Hepatocyte (in vitro differentiated cells): ENCODE results near the gene LNX2. TPM values are rescaled to one million over a fixed set of nuclear protein-coding genes. Genes with fewer than 3 reads are reported as not detected.

ENCODE experiments used
- DNase-seq: peaks from one replicate; pipeline ENCODE4 v3.0.0-alpha.2; 2016; ENCODE audit warnings: low spot score
- H2AFZ ChIP-seq: fragments of 200-600 bp; sonication (generic); 2 replicates; pipeline ENCODE4 v1.6.0; 2016; ENCODE audit warnings: antibody characterized with exemption, mild to moderate bottlenecking
- H3K27ac ChIP-seq: fragments of 200-600 bp; sonication (generic); 2 replicates; pipeline ENCODE4 v1.5.1; 2016; ENCODE audit warnings: mild to moderate bottlenecking
- H3K27me3 ChIP-seq: fragments of 200-600 bp; sonication (generic); 2 replicates; pipeline ENCODE4 v1.6.1; 2016
- H3K36me3 ChIP-seq: fragments of 200-600 bp; sonication (generic); replicated peaks from 2 replicates; pipeline ENCODE4 v1.5.1; 2016; ENCODE audit warnings: low read depth; ENCODE audit not compliant: insufficient read depth
- H3K4me1 ChIP-seq: fragments of 200-600 bp; sonication (generic); 2 replicates; pipeline ENCODE4 v1.5.1; 2016; ENCODE audit warnings: mild to moderate bottlenecking, moderate library complexity; ENCODE audit not compliant: insufficient read depth
- H3K4me2 ChIP-seq: fragments of 200-600 bp; sonication (generic); 2 replicates; pipeline ENCODE4 v1.6.0; 2016
- H3K4me3 ChIP-seq: fragments of 200-600 bp; sonication (generic); 2 replicates; pipeline ENCODE4 v1.5.1; 2016; ENCODE audit warnings: mild to moderate bottlenecking
- H3K79me2 ChIP-seq: fragments of 200-600 bp; sonication (generic); 2 replicates; pipeline ENCODE4 v1.6.0; 2017; ENCODE audit warnings: mild to moderate bottlenecking
- H3K9me2 ChIP-seq: fragments of 200-600 bp; sonication (generic); replicated peaks from 2 replicates; pipeline ENCODE4 v1.6.0; 2017; ENCODE audit warnings: mild to moderate bottlenecking; ENCODE audit not compliant: insufficient read depth
- H3K9me3 ChIP-seq: fragments of 200-600 bp; sonication (generic); 2 replicates; pipeline ENCODE4 v1.5.1; 2016; ENCODE audit warnings: low read depth, mild to moderate bottlenecking
- H4K20me1 ChIP-seq: fragments of 200-600 bp; sonication (generic); 2 replicates; pipeline ENCODE4 v1.6.0; 2016; ENCODE audit warnings: mild to moderate bottlenecking; ENCODE audit not compliant: insufficient read depth, poor library complexity, severe bottlenecking
- EZH2 ChIP-seq: fragments of 200-600 bp; sonication (generic); IDR thresholded peaks from 2 replicates; pipeline ENCODE4 v1.6.1; 2016; ENCODE audit warnings: antibody characterized with exemption, mild to moderate bottlenecking, borderline replicate concordance
- EZH2phosphoT487 ChIP-seq: fragments of 200-600 bp; sonication (generic); IDR thresholded peaks from one replicate; pipeline ENCODE4 v1.6.1; 2018; ENCODE audit warnings: antibody characterized with exemption, mild to moderate bottlenecking, low read depth, moderate library complexity; ENCODE audit not compliant: unreplicated experiment, severe bottlenecking
- WGBS: methylation state at CpG from one replicate; pipeline ENCODE4 v1.1.6; 2016; ENCODE audit warnings: low lambda C conversion rate; ENCODE audit errors: missing lambda C conversion rate; 5-methylcytosine and 5-hydroxymethylcytosine counted together
- polyA plus RNA-seq: library from polyadenylated mRNA; unstranded; fragments of >200 nt; fragmentation: Nextera tagmentation; extraction: Ambion mirVana; gene quantifications from 2 replicates; pipeline ENCODE4 v1.2.1, GENCODE V29; 2016
- total RNA-seq: library from RNA; depleted of rRNA; stranded (reverse); fragments of >200 nt; gene quantifications from 2 replicates; pipeline ENCODE4 v1.2.3, GENCODE V29; 2014
- TF ChIP-seq, protein P1 (sequence below): fragments of 200-600 bp; sonication (generic); IDR thresholded peaks from 2 replicates; pipeline ENCODE4 v1.5.1; 2016; ENCODE audit warnings: antibody characterized with exemption, mild to moderate bottlenecking; ENCODE audit not compliant: poor library complexity

The LNX2 gene
- total and polyA plus RNA-seq, 2 experiments from 2014 or later, result 8.8 to 28.8 TPM

DNA sequence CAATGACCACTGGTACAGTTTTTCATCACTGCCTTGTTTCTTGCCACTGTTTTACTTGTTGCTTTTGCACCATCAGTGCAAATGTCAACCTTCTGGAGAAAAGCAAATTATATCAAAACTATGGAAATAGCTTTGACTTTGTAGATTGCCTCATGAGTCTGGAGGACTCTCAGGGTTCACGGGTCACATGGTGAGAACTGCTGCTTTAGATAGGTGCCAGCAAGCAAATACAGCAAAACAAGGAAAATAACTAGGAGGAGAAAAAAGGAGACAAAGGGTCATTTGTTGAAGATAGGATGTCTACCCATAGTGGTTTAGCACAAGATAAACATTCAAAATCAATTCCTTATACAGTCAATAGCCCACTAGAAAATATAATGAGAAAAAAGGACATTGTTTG is 34.5 kb upstream of the LNX2 start:
- no peaks in the 10 kb centered on the region for H3K27me3 ChIP-seq
- peaks cover 20% of the 10 kb centered on the region for H3K79me2 ChIP-seq
- H3K9me3 ChIP-seq, result peaks cover 7% of the 10 kb centered on the region
- no peaks in the 10 kb centered on the region for H3K36me3 ChIP-seq
- H2AFZ ChIP-seq, result no peak overlapping the region
- H3K27ac ChIP-seq, result no peak overlapping the region
- H3K4me2 ChIP-seq, result no peak overlapping the region
- no peaks in the 10 kb centered on the region for H4K20me1 ChIP-seq
- H3K4me1 ChIP-seq, result peaks cover 7% of the 10 kb centered on the region
- no peak for DNase-seq
- TF ChIP-seq EZH2phosphoT487 (no peak), EZH2 (no peak)
- TF ChIP-seq, protein P1, sequence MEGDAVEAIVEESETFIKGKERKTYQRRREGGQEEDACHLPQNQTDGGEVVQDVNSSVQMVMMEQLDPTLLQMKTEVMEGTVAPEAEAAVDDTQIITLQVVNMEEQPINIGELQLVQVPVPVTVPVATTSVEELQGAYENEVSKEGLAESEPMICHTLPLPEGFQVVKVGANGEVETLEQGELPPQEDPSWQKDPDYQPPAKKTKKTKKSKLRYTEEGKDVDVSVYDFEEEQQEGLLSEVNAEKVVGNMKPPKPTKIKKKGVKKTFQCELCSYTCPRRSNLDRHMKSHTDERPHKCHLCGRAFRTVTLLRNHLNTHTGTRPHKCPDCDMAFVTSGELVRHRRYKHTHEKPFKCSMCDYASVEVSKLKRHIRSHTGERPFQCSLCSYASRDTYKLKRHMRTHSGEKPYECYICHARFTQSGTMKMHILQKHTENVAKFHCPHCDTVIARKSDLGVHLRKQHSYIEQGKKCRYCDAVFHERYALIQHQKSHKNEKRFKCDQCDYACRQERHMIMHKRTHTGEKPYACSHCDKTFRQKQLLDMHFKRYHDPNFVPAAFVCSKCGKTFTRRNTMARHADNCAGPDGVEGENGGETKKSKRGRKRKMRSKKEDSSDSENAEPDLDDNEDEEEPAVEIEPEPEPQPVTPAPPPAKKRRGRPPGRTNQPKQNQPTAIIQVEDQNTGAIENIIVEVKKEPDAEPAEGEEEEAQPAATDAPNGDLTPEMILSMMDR, result no peak
- no peaks in the 10 kb centered on the region for H3K9me2 ChIP-seq
- 94% methylated on average over 1 of the region's 1 CpG for WGBS
- H3K4me3 ChIP-seq, result no peak overlapping the region

DNA sequence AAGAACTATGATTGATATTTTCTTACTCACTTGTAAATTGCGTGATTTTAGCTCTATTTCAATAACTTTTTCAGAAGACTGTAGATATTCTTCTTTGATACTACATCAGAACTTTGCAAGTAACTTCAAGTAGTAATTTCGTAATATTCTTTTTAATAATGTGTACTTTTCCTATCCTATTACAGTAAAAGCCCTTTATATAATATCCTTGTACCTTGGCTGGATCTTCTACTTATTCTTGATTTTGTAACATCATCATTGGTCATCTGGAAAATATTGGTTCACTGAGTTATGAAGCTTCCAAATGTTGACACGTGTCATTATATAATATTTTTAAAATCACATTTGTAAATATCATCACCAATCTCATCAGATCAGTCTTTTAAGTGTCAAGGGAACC is 33.7 kb upstream of the LNX2 start:
- Histone ChIP-seq H3K27me3 (no peaks in the 10 kb centered on the region), H2AFZ (no peak overlapping the region), H3K9me2 (no peaks in the 10 kb centered on the region), H3K79me2 (peaks cover 20% of the 10 kb centered on the region), H3K9me3 (peaks cover 10% of the 10 kb centered on the region), H3K4me1 (peaks cover 7% of the 10 kb centered on the region), H3K27ac (no peak overlapping the region), H3K36me3 (peaks cover under 1% of the 10 kb centered on the region), H4K20me1 (no peaks in the 10 kb centered on the region), H3K4me3 (no peak overlapping the region), H3K4me2 (no peak overlapping the region)
- WGBS, result 94% methylated on average over 3 of the region's 3 CpGs
- TF ChIP-seq EZH2phosphoT487, result no peak
- TF ChIP-seq, protein P1, result no peak
- TF ChIP-seq EZH2, result no peak
- DNase-seq, result no peak

DNA sequence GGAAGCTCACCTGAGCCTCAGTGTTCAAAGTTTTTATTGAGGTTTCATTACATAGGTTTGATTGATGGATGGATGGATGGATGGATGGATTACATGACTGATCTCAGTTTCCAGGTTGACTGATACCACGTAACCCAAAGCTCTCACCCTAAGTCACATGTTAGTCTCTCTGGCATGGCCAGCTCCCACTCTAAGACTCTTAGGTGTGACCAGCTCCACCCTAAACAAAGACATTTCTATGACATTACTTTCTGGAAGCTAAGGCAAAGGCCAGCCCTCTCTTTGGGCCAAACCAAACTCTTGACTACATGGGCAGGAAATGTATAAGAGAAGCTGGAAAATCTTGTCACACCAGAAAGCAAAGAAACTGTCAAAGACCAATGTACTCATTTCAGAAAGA is 30.0 kb upstream of the LNX2 start:
- no peaks in the 10 kb centered on the region for H3K4me1 ChIP-seq
- H3K9me2 ChIP-seq, result no peaks in the 10 kb centered on the region
- peaks cover 10% of the 10 kb centered on the region for H3K9me3 ChIP-seq
- WGBS, result 100% methylated on average over 1 of the region's 1 CpG
- H3K27me3 ChIP-seq, result no peaks in the 10 kb centered on the region
- no peak for DNase-seq
- no peak overlapping the region for H3K4me2 ChIP-seq
- no peak overlapping the region for H3K4me3 ChIP-seq
- H4K20me1 ChIP-seq, result no peaks in the 10 kb centered on the region
- no peak overlapping the region for H2AFZ ChIP-seq
- TF ChIP-seq EZH2, result no peak
- TF ChIP-seq, protein P1, result no peak
- TF ChIP-seq EZH2phosphoT487, result no peak
- peaks cover 38% of the 10 kb centered on the region for H3K79me2 ChIP-seq
- no peak overlapping the region for H3K27ac ChIP-seq
- peaks cover 3% of the 10 kb centered on the region for H3K36me3 ChIP-seq

DNA sequence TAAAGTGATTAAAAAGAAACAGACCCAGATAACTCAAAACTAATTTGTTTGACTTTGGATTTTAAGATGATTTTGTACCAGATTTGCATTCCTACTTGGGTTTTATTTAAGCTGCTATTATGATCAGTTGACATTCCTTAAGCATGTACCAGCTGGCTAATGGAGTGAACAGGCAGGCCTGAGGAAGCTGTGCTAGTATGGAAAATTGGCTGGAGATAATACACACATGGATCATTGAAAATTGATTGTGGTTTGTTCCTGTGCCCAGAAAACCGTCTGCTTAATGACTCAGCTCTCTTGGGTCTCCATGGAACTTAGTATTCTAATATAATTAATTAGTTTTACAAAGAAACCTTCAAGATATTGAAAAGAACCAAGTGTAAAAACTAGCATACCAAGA is 24.0 kb upstream of the LNX2 start:
- Histone ChIP-seq H3K27me3 (no peaks in the 10 kb centered on the region), H3K9me3 (no peaks in the 10 kb centered on the region), H2AFZ (no peak overlapping the region), H3K4me3 (no peak overlapping the region), H3K27ac (peak overlapping the region; percentile 44), H3K4me1 (peaks cover 13% of the 10 kb centered on the region), H3K4me2 (peak overlapping the region; percentile 4), H3K9me2 (no peaks in the 10 kb centered on the region), H4K20me1 (no peaks in the 10 kb centered on the region), H3K36me3 (peaks cover 3% of the 10 kb centered on the region), H3K79me2 (peaks cover 60% of the 10 kb centered on the region)
- no peak for DNase-seq
- WGBS, result 37% methylated on average over 1 of the region's 1 CpG
- TF ChIP-seq EZH2 (no peak), EZH2phosphoT487 (no peak)
- TF ChIP-seq, protein P1, result no peak
